K562 (cell line): ENCODE data around the gene NFATC1. TPM values are rescaled to one million over a fixed set of nuclear protein-coding genes. Genes with fewer than 3 reads are reported as not detected.

Source experiments
- BMI1 ChIP-seq: fragments of 150-350 bp; IDR thresholded peaks from 2 replicates; pipeline ENCODE4 v1.6.1; 2014; ENCODE audit warnings: low read length
- CHAMP1 ChIP-seq: fragments of 450-650 bp; IDR thresholded peaks from 2 replicates; pipeline ENCODE4 v1.6.1; 2016; ENCODE audit warnings: mild to moderate bottlenecking
- DNMT1 ChIP-seq: fragments of 450-650 bp; IDR thresholded peaks from 2 replicates; pipeline ENCODE4 v1.6.1; 2016; ENCODE audit warnings: antibody characterized with exemption, mild to moderate bottlenecking
- FOXJ2 ChIP-seq: fragments of 200-800 bp; sonication (Bioruptor generic); IDR thresholded peaks from 2 replicates; pipeline ENCODE4 v1.6.1; 2016; ENCODE audit warnings: missing genetic modification characterization, missing compliant biosample characterization
- GTF2E2 ChIP-seq: fragments of 200-800 bp; sonication (Bioruptor generic); IDR thresholded peaks from 2 replicates; pipeline ENCODE4 v1.6.1; 2016; ENCODE audit warnings: missing genetic modification characterization, missing compliant biosample characterization
- NONO ChIP-seq, 2 experiments: fragments of 200-400 bp in 1 of 2; fragments of 450-650 bp in 1 of 2; formaldehyde crosslinking in 1 of 2; IDR thresholded peaks; 2 replicates each; pipeline ENCODE4 v1.6.1; 2017; ENCODE audit warnings: low read depth in 2 of 2, mild to moderate bottlenecking in 2 of 2, moderate library complexity in 2 of 2, low read length in 1 of 2
- PBX2 ChIP-seq, 2 experiments: IDR thresholded peaks in 1 of 2; conservative IDR thresholded peaks in 1 of 2; 2 replicates each; pipeline ENCODE4 v1.6.1; 2016; ENCODE audit warnings: low read depth in 2 of 2, mild to moderate bottlenecking in 1 of 2, missing compliant biosample characterization in 1 of 2, missing genetic modification characterization in 1 of 2, moderate library complexity in 1 of 2
- ZNF124 ChIP-seq: sonication (generic); formaldehyde crosslinking; IDR thresholded peaks from 2 replicates; pipeline ENCODE4 v1.8.1; 2022; ENCODE audit warnings: missing genetic modification reagents
- ZNF407 ChIP-seq: fragments of 450-650 bp; IDR thresholded peaks from 2 replicates; pipeline ENCODE4 v1.6.1; 2016; ENCODE audit warnings: low read depth
- polyA plus RNA-seq, 8 experiments: library from polyadenylated mRNA; depleted of rRNA in 4 of 8; stranded (reverse) in 5 of 8; unstranded in 3 of 8; fragments of >200 nt; fragmentation: Nextera tagmentation in 2 of 8; fragmentation: Illumina TruSeq in 1 of 8; extraction: Ambion mirVana in 2 of 8; extraction: Trizol in 1 of 8; gene quantifications; 2 replicates each; pipeline versions ENCODE4 v1.2.1 to v1.2.3, GENCODE V29; 2011 to 2014; ENCODE audit warnings: inconsistent platforms in 1 of 8, missing spikeins in 1 of 8
- total RNA-seq, 7 experiments: library from RNA; depleted of rRNA in 6 of 7; stranded (reverse); fragments of >200 nt in 6 of 7; fragmentation: Illumina TruSeq in 2 of 7; extraction: Trizol in 2 of 7; gene quantifications; 2 replicates each; pipeline versions ENCODE4 v1.2.1 to v1.2.3, GENCODE V29; 2011 to 2021; ENCODE audit warnings: low replicate concordance in 1 of 7

Gene NFATC1
- total and polyA plus RNA-seq, 9 of the 15 experiments (the other 6 are each of a cell fraction or from before 2014, with no cell fraction given) = 1.1 to 16.4 (median 2.5) TPM

- TF ChIP-seq DNMT1 (no peak), ZNF124 (CRISPR knock-in tag) (no peak), CHAMP1 (no peak), GTF2E2 (tag) (no peak), FOXJ2 (tag) (no peak), NONO (IDR thresholded peaks at IDR 0.05; ENCODE audit: low read depth in 2 of 2, low read length in 1 of 2) (no peak), PBX2 (CRISPR knock-in tag; IDR thresholded peaks at IDR 0.05; ENCODE audit: low read depth) (no peak), PBX2 (tag; conservative IDR thresholded peaks at IDR 0.05; ENCODE audit: low read depth) (no peak), ZNF407 (no peak), BMI1 (no peak)
Observed at GRCh38 chr18:79538635-79539034, 142.9 kb downstream of the NFATC1 start (continued).
